GM12878 (cell line): ENCODE results near the gene SESN3. TPM values are rescaled to one million over a fixed set of nuclear protein-coding genes. Genes with fewer than 3 reads are reported as not detected.

Experiments used
- ATAC-seq: fragments of 200-7000 bp; cut with Tn5 transposase; 3 replicates; pipeline ENCODE4 v1.9.1; 2020; ENCODE audit warnings: mild to moderate bottlenecking, moderate library complexity
- BruUV-seq: library from RNA; stranded (reverse); fragments of 400-500 nt; replicated peaks from 2 replicates; lab custom pipeline; 2021; lab: Mats Ljungman, UMichigan
- CTCF ChIA-PET: fragments of 300-600 bp; sonication (Branson Sonifier 250); formaldehyde crosslinking; extraction: SDS; loops from one replicate; lab custom pipeline; 2021; ENCODE audit warnings: inconsistent platforms; lab: Yijun Ruan, JAX
- POLR2A ChIA-PET: fragments of 350-600 bp; formaldehyde crosslinking; extraction: SDS; loops from one replicate; lab custom pipeline; 2021; ENCODE audit warnings: inconsistent platforms; lab: Charles Lee
- RAD21 ChIA-PET: fragments of 300-600 bp; sonication (Branson Sonifier 250); formaldehyde crosslinking; loops from one replicate; lab custom pipeline; 2023; ENCODE audit warnings: antibody characterized with exemption; ENCODE audit not compliant: unreplicated experiment; lab: Charles Lee
- SMC1A ChIA-PET: fragments of 300-600 bp; sonication (Branson Sonifier 250); formaldehyde crosslinking; loops from one replicate; lab custom pipeline; 2023; ENCODE audit not compliant: unreplicated experiment, uncharacterized antibody; lab: Charles Lee
- DNase-seq: peaks from one replicate; pipeline ENCODE4 v3.0.0-alpha.2; 2011; ENCODE audit warnings: low read depth, low spot score
- FAIRE-seq: peaks from 3 replicates; lab custom pipeline; 2011; peaks lifted over from hg19 to GRCh38; lab: Jason Lieb, UNC
- H2AFZ ChIP-seq: 2 replicates; pipeline ENCODE4 v1.6.0; 2011; ENCODE audit warnings: low read depth, low read length, control low read depth; ENCODE audit not compliant: control insufficient read depth
- H3K27ac ChIP-seq: 2 replicates; pipeline ENCODE4 v1.5.1; 2011; ENCODE audit warnings: control low read depth; ENCODE audit not compliant: control insufficient read depth, insufficient read depth
- H3K27me3 ChIP-seq, 2 experiments: replicated peaks in 1 of 2; 2 replicates each; pipeline versions ENCODE4 v1.6.0 to v1.6.1; 2011; ENCODE audit warnings: low read length in 1 of 2; ENCODE audit not compliant: control insufficient read depth in 2 of 2, insufficient read depth in 2 of 2
- H3K36me3 ChIP-seq, 2 experiments: 2 replicates each; pipeline ENCODE4 v1.5.1; 2011; ENCODE audit warnings: low read length in 1 of 2; ENCODE audit not compliant: control insufficient read depth in 2 of 2, insufficient read depth in 2 of 2
- H3K4me1 ChIP-seq: 2 replicates; pipeline ENCODE4 v1.6.1; 2011; ENCODE audit warnings: mild to moderate bottlenecking, low read length, moderate library complexity, mixed read lengths; ENCODE audit not compliant: control insufficient read depth, insufficient read depth
- H3K4me2 ChIP-seq: 2 replicates; pipeline ENCODE4 v1.6.0; 2011; ENCODE audit warnings: control low read depth; ENCODE audit not compliant: control insufficient read depth, insufficient read depth
- H3K4me3 ChIP-seq: fragments of 200-600 bp; sonication (generic); 2 replicates; pipeline ENCODE4 v1.5.1; 2016
- H3K79me2 ChIP-seq: 2 replicates; pipeline ENCODE4 v1.6.0; 2011; ENCODE audit warnings: low read length; ENCODE audit not compliant: control insufficient read depth, insufficient read depth
- H3K9ac ChIP-seq: 2 replicates; pipeline ENCODE4 v1.8.0; 2011; ENCODE audit warnings: low read length, control low read depth, mixed read lengths; ENCODE audit not compliant: control insufficient read depth, insufficient read depth
- H3K9me3 ChIP-seq: replicated peaks from 3 replicates; pipeline ENCODE4 v1.5.1; 2011; ENCODE audit warnings: mild to moderate bottlenecking, low read length; ENCODE audit not compliant: control insufficient read depth, insufficient read depth
- H4K20me1 ChIP-seq: 2 replicates; pipeline ENCODE4 v1.6.0; 2011; ENCODE audit not compliant: control insufficient read depth, insufficient read depth
- BACH1 ChIP-seq: fragments of 450-650 bp; IDR thresholded peaks from 2 replicates; pipeline ENCODE4 v1.6.1; 2017; ENCODE audit warnings: mild to moderate bottlenecking, borderline replicate concordance
- CHD1 ChIP-seq: IDR thresholded peaks from 2 replicates; pipeline ENCODE4 v1.6.1; 2012; ENCODE audit warnings: low read depth, low read length, improper control_type of control experiment
- CHD4 ChIP-seq: fragments of 200-600 bp; sonication (generic); IDR thresholded peaks from 2 replicates; pipeline ENCODE4 v1.6.1; 2016; ENCODE audit warnings: mild to moderate bottlenecking
- CTCF ChIP-seq, 3 experiments: IDR thresholded peaks in 2 of 3; conservative IDR thresholded peaks in 1 of 3; 2 replicates each; pipeline ENCODE4 v1.5.1; 2011; ENCODE audit warnings: low read depth in 3 of 3, low read length in 3 of 3, mild to moderate bottlenecking in 3 of 3, control low read depth in 2 of 3, moderate library complexity in 2 of 3, inconsistent platforms in 1 of 3, mixed read lengths in 1 of 3; ENCODE audit not compliant: control insufficient read depth in 2 of 3, insufficient read depth in 1 of 3; ENCODE audit errors: extremely low read depth in 1 of 3
- EED ChIP-seq: sonication (generic); IDR thresholded peaks from 2 replicates; pipeline ENCODE4 v1.6.1; 2016; ENCODE audit warnings: antibody characterized with exemption, low read depth
- HDGF ChIP-seq: fragments of 450-650 bp; IDR thresholded peaks from 2 replicates; pipeline ENCODE4 v1.6.1; 2016; ENCODE audit warnings: antibody characterized with exemption
- IRF4 ChIP-seq: IDR thresholded peaks from 2 replicates; pipeline ENCODE4 v1.6.1; 2011; ENCODE audit warnings: low read depth, low read length
- KLF5 ChIP-seq: fragments of 450-650 bp; IDR thresholded peaks from 2 replicates; pipeline ENCODE4 v1.6.1; 2014; ENCODE audit warnings: mild to moderate bottlenecking; ENCODE audit not compliant: partially characterized antibody
- LARP7 ChIP-seq: fragments of 450-650 bp; IDR thresholded peaks from 2 replicates; pipeline ENCODE4 v1.6.1; 2017; ENCODE audit warnings: mild to moderate bottlenecking
- NFYB ChIP-seq: IDR thresholded peaks from 2 replicates; pipeline ENCODE4 v1.6.1; 2011; ENCODE audit warnings: low read depth, mild to moderate bottlenecking, low read length, improper control_type of control experiment, moderate library complexity; ENCODE audit not compliant: insufficient read depth
- NRF1 ChIP-seq: conservative IDR thresholded peaks from 2 replicates; pipeline ENCODE4 v1.6.1; 2011; ENCODE audit warnings: mild to moderate bottlenecking, low read depth, low read length, improper control_type of control experiment
- RFX5 ChIP-seq: IDR thresholded peaks from 2 replicates; pipeline ENCODE4 v1.6.1; 2011; ENCODE audit warnings: low read depth, low read length, improper control_type of control experiment
- SREBF1 ChIP-seq: IDR thresholded peaks from 2 replicates; pipeline ENCODE4 v1.6.1; 2012; ENCODE audit warnings: mild to moderate bottlenecking, low read length
- SUPT20H ChIP-seq: IDR thresholded peaks from 2 replicates; pipeline ENCODE4 v1.6.1; 2011; ENCODE audit warnings: low read depth, mild to moderate bottlenecking, low read length, moderate library complexity, borderline replicate concordance; ENCODE audit not compliant: control insufficient read depth
- TARDBP ChIP-seq: IDR thresholded peaks from 2 replicates; pipeline ENCODE4 v1.6.1; 2016; ENCODE audit warnings: borderline replicate concordance
- ZNF274 ChIP-seq: IDR thresholded peaks from one replicate; pipeline ENCODE4 v1.8.0; 2011; ENCODE audit not compliant: insufficient read length, insufficient read depth
- WGBS: methylation state at CpG from one replicate; pipeline ENCODE4 v1.1.6; 2016; ENCODE audit warnings: low lambda C conversion rate; ENCODE audit not compliant: insufficient replicate concordance, insufficient coverage; ENCODE audit errors: missing lambda C conversion rate; 5-methylcytosine and 5-hydroxymethylcytosine counted together
- in situ Hi-C: fragments of 300-500 bp; cut with MboI; formaldehyde crosslinking; loops from 9 replicates; pipeline ENCODE4 v1.14.3; 2018; ENCODE audit warnings: mixed read lengths
- intact Hi-C: fragments of 100-400 bp; cut with micrococcal nuclease; formaldehyde crosslinking; loops from one replicate; pipeline ENCODE4 v1.14.2; 2022; ENCODE audit not compliant: unreplicated experiment
- polyA plus RNA-seq, 11 experiments: library from polyadenylated mRNA; depleted of rRNA in 4 of 11; unstranded in 6 of 11; stranded (reverse) in 5 of 11; fragments of >200 nt; fragmentation: Nextera tagmentation in 4 of 11; fragmentation: Illumina TruSeq in 1 of 11; extraction: Ambion mirVana in 4 of 11; extraction: Trizol in 1 of 11; gene quantifications; 1 replicate in 1 of 11; 2 replicates in 10 of 11; pipeline versions ENCODE4 v1.2.1 to v1.2.3, GENCODE V29; 2011 to 2016; ENCODE audit warnings: inconsistent platforms in 2 of 11, missing spikeins in 2 of 11, low read depth in 1 of 11
- total RNA-seq, 4 experiments: library from RNA; depleted of rRNA in 3 of 4; stranded (reverse); fragments of >200 nt in 3 of 4; fragmentation: Illumina TruSeq in 1 of 4; extraction: Trizol in 1 of 4; gene quantifications; 2 replicates each; pipeline versions ENCODE4 v1.2.1 to v1.2.3, GENCODE V29; 2013 to 2021

Gene SESN3
- total and polyA plus RNA-seq, 10 of the 15 experiments (the other 5 are each of a cell fraction or from before 2014, with no cell fraction given) = 0.64 to 6.7 (median 3.0) TPM

GRCh38 chr11:95135880-95136279, 95.1 kb downstream of the SESN3 start:
- no peaks in the 10 kb centered on the region for H3K36me3 ChIP-seq
- H3K27ac ChIP-seq = no peak overlapping the region
- DNase-seq (no peak), FAIRE-seq (no peak), ATAC-seq (no peak)
- in situ Hi-C loops (no loop called here), intact Hi-C loops (loop anchor here (5.0 kb wide), 1 partner anchor 514 kb away; no protein-coding TSS in a partner anchor)
- no peak overlapping the region for H2AFZ ChIP-seq
- CTCF ChIA-PET = interaction anchor here (0.6 to 24.1 kb wide), 6 partner anchors 12 to 238 kb away, joined by 3 to 459 read pairs (median 16); partner anchors contain the start of gene SRSF8
- H3K27me3 ChIP-seq = no peaks in the 10 kb centered on the region
- no peaks in the 10 kb centered on the region for H3K79me2 ChIP-seq
- H3K4me3 ChIP-seq = no peak overlapping the region
- no peak for TF ChIP-seq CHD1
- no peak for TF ChIP-seq CTCF (IDR thresholded peaks at IDR 0.05 in 2 of 3, conservative IDR thresholded peaks at IDR 0.05 in 1 of 3; ENCODE audit: control insufficient read depth in 2 of 3, extremely low read depth in 1 of 3, insufficient read depth in 1 of 3, low read depth in 3 of 3, low read length in 3 of 3)
- no peak for TF ChIP-seq SREBF1
- no peak for TF ChIP-seq NFYB
- TF ChIP-seq NRF1 = no peak
- TF ChIP-seq TARDBP = no peak
- TF ChIP-seq HDGF = no peak
- no peak for TF ChIP-seq ZNF274
- no peak for TF ChIP-seq LARP7
- no peak for TF ChIP-seq KLF5
- no peak for TF ChIP-seq EED
- TF ChIP-seq SUPT20H = no peak
- TF ChIP-seq IRF4 = no peak
- TF ChIP-seq CHD4 = no peak
- no peak for TF ChIP-seq RFX5
- TF ChIP-seq BACH1 = no peak
- H4K20me1 ChIP-seq = no peaks in the 10 kb centered on the region
- 98% methylated on average over 2 of the region's 2 CpGs for WGBS
- H3K9ac ChIP-seq = no peak overlapping the region
- H3K9me3 ChIP-seq = no peaks in the 10 kb centered on the region
- no peak overlapping the region for H3K4me2 ChIP-seq
- no TSS peak for BruUV-seq
- RAD21 ChIA-PET = interaction anchor here (8.0 kb wide), 1 partner anchor 65 kb away, joined by 110 read pairs; the partner anchor contains the start of gene SRSF8
- H3K4me1 ChIP-seq = no peaks in the 10 kb centered on the region
- SMC1A ChIA-PET = interaction anchor here (2.3 to 8.3 kb wide), 4 partner anchors 13 to 67 kb away, joined by 9 to 170 read pairs (median 32); partner anchors contain the start of genes ENDOD1 and SRSF8
- POLR2A ChIA-PET = interaction anchor here (0.6 to 0.7 kb wide), 5 partner anchors 13 to 563 kb away, joined by 3 to 4 read pairs (median 3); partner anchors contain the start of gene ENDOD1
